GM18519 (cell line): ENCODE data around the gene LRRC8E.
A peak's percentile ranks its signal among the peaks of the same experiment; 100 is the strongest.

Experiments used
- ATAC-seq: cut with Tn5 transposase; IDR thresholded peaks from one replicate; pipeline ENCODE4 v1.9.1; 2021; ENCODE audit warnings: mild to moderate bottlenecking, moderate library complexity; ENCODE audit not compliant: unreplicated experiment, low FRiP score

The LRRC8E gene

GRCh38 chr19:7904074-7905020, 16.0 kb downstream of the LRRC8E start:
- ATAC-seq = peak; percentile 19

DNA sequence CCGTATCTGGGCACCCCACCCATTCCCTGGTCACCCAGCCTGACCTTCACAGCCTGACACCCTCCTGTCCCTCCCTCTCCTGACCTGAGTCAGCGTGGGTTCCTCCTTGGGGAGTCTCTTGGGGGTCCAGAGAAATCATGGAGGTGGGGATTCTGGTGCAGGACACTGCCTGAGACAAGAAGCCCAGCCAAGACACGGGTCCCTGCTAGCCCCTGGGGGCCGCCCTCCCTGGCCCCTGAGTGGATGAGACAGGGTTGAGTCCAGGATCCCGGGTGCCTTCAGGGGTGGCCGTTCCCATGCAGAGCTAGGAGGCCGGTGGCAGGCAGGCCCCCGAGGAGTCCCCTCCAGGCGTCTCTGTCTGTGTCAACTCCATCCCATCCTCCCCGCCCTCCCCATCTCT, 17.0 kb downstream of the LRRC8E start:
- ATAC-seq = no peak

GRCh38 chr19:7905859-7906258, 17.5 kb downstream of the LRRC8E start:
- ATAC-seq = no peak

- no peak for ATAC-seq
Observed at GRCh38 chr19:7907122-7907521, 18.8 kb downstream of the LRRC8E start.

GRCh38 chr19:7907544-7907943, 19.2 kb downstream of the LRRC8E start:
- no peak for ATAC-seq

DNA sequence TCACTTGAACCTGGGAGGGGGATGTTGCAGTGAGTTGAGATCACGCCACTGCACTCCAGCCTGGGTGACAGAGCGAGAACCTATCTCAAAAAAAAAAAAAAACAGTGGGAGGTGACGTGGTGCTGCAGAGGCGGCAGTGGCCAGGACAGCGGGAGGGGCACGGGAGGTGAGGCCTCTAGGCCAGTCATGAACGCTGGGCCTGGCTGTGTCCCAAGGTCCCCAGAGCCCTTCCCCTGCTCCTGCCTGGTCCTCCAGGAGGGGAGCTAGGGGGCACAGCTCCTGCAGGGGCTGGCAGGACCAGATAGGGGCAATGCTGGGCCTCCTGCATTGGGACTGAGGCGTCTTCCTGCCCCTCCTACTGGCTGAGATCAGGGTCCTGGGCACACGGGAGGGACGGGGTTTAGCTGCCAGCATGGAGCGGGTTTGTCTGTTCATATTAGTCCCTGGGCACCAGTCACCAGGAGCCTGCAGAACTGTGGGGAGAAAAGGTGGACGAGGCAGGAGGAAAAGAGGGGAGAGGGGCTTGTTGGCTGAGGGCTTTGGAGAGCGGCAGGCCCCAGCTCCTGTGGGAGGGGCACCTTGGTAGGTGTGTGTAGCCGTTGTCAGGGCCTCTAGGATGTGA, 19.9 kb downstream of the LRRC8E start:
- no peak for ATAC-seq

DNA sequence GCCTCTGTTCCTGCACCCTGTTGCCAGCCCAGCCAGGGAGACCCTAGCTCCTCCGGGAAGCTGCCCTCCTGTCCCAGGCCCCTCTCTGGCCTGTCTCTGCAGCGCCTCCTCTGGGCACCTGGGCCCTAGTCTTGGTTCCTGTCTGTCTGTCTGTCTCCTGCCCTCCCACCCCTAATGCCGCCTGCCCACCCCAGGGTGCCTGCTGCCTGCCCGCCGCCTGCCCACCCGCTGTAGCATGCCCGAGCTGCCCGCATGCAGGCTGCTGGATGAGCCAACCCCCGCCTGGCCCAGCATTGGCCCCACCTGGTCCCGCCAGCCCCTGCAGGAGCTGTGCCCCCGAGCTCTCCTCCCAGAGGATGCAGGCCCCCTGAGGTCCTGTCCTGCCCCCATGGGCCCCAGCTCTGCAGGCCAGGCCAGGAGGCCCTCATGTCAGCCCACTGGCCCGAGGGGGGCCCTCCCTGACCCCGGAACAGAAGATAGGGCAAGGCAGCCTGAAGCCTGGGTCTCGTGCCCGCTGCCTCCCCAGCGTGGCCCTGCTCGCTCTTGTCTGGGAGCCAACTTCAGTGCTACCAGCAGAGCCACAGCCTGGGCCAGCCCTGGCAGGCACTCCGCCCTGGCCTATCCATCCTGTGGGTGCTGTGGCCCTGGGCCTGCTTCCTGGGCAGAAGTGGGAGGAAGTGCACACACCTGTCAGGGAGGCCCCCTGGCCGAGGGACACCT, 20.6 kb downstream of the LRRC8E start:
- no peak for ATAC-seq

- no peak for ATAC-seq
Observed at GRCh38 chr19:7909471-7910067, 21.3 kb downstream of the LRRC8E start.

DNA sequence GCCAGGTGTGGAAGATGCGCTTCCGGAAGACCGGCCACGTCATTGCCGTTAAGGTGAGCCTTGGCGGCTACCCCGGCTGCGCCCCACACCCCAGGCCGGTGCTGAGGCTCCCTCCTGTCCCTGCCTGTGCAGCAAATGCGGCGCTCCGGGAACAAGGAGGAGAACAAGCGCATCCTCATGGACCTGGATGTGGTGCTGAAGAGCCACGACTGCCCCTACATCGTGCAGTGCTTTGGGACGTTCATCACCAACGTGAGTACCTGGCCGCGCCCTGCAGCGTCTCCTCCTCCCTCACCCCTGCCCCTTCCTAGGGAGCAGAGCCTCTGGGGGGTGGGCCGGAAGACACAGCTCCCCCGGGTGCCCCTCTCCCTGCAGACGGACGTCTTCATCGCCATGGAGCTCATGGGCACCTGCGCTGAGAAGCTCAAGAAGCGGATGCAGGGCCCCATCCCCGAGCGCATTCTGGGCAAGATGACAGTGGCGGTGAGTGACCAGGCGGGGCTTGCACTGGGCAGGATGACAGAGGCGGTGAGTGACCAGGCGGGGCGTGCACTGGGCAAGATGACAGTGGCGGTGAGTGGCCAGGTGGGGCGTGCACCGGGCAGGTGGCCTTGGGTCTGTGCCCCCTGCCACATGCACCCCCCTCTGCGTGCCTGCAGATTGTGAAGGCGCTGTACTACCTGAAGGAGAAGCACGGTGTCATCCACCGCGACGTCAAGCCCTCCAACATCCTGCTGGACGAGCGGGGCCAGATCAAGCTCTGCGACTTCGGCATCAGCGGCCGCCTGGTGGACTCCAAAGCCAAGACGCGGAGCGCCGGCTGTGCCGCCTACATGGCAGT, 22.2 kb downstream of the LRRC8E start:
- ATAC-seq = no peak

- ATAC-seq = no peak
Observed at GRCh38 chr19:7911508-7912143, 23.3 kb downstream of the LRRC8E start.

- ATAC-seq = no peak
Observed at GRCh38 chr19:7912144-7912696, 23.9 kb downstream of the LRRC8E start.

DNA sequence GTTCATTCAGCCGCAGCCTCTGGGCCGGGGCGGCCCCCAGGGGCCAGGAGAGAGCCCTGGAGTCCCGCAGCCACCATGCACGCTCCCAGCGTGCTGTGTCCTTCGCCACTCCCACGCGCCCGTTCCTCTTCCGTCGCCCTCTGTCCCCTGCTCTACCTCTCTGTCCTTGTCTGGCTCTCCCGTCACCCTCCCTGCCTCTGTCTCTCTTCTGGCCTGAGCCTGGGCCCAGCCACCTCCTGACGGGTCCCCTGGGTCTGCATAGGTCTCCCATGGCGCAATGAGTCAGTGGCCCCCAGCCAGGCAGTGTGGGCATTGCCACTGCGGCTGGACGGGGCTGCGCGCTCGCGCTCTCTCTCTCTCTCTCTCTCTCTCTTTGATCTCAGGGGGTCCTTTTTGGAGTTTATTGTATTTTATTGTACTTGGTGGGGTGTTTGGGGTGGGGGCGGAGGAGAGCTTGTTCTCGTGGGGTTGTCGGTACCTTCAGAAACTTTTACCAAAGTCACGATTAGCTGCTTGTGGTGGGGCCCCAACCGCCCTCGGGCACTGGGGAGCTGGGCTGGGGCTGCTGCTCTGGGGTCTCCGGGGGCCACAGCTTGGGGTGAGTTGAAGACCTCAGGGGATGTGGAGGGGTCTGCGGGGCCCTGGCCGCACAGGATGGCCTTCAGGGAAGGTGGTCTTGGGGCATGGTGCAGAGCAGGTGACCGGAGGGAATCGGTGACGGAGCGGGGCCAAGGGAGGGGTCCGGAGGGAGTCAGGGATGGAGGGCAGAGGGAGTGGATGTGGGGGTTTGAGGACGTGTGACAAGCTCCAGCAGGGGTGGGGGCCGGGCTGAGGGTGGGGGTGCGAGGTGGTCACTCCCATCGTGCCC, 24.6 kb downstream of the LRRC8E start:
- ATAC-seq = no peak

DNA sequence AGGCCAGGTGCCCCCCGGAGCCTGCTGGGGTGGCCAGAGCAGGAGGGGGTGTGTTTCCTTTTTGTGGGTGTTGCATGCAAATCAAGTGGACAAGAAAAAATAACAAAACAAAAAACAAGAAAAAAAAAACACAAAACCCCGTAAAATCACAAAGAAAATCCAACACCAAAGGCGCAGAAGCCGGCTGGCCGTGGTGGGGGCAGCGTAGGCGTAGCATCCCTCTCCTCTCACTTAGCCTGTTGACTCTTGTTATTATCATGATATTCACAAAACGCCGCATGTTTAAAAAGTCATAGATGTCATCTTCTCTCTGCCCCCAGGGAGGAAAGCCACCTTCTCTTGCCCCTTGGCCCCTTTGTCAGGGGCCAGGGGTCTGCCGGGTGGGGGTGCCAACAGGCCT, 25.3 kb downstream of the LRRC8E start:
- ATAC-seq = no peak

GRCh38 chr19:7914099-7914498, 25.8 kb downstream of the LRRC8E start:
- ATAC-seq = no peak

- no peak for ATAC-seq
Observed at GRCh38 chr19:7914598-7915045, 26.3 kb downstream of the LRRC8E start, which contains the start of gene TGFBR3L. TSS of gene TGFBR3L (plus strand) at chr19:7914830.

DNA sequence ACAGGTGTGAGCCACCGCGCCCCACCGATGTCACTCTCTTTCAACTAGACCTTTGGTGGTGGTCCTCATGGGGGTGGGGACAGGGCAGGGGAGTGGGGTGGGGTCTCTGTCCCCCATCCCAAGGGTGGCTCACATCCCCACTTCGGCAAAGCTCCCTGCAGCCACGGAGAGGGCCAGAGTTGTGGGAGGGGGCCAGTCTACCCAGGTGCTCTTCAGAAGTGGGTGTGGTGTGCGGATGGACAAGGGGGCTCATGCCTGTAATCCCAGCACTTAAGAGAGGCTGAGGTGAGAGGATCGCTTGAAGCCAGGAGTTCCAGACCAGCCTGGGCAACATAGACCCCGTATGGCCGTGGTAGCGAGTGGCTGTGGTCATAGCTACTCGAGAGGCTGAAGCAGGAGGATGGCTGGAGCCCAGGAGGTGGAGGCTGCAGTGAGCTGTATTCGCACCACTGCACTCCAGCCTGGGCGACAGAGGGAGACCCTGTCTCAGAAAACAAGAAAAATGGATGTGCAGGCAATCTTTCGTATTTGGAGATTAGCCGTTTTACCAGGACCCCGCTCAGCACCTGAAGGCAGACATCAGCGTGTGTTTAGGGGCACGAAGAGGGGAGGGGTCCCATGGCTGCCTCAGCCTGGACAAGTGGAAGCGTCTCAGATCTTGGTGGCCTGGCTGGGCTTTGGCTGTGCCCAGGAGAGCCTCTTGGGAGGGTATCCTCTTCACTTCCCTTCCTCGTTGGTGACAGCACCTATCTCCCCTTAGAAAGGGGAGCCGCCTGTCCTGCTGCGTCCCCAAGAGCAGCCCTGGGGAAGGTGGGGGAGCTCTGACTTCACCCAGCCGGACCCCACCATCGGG, 27.2 kb downstream of the LRRC8E start:
- no peak for ATAC-seq
